Body of pancreas (tissue), 4 donors: ENCODE data around the gene MOSMO.

ENCODE experiments used
- CTCF ChIP-seq, 7 experiments: fragments of 450-650 bp in 4 of 7; fragments of 200-600 bp in 3 of 7; sonication (generic) in 3 of 7; IDR thresholded peaks; one replicate each; pipeline ENCODE4 v1.5.1; 2016 to 2019; ENCODE audit warnings: antibody characterized with exemption in 7 of 7
- POLR2A ChIP-seq, 3 donors: fragments of 450-650 bp; IDR thresholded peaks; one replicate each; pipeline ENCODE4 v1.6.1; 2016; ENCODE audit warnings: antibody characterized with exemption in 3 of 3, mild to moderate bottlenecking in 2 of 3

- no peak for TF ChIP-seq CTCF (IDR thresholded peaks at IDR 0.05)
- no peak for TF ChIP-seq POLR2A (IDR thresholded peaks at IDR 0.05)
Measured at GRCh38 chr16:22089910-22090309, 82.0 kb downstream of the MOSMO start.
